HFFc6 (cell line): Measurements from ENCODE around the gene SEC14L2. TPM values are rescaled to one million over a fixed set of nuclear protein-coding genes. Genes with fewer than 3 reads are reported as not detected.

Experiments used
- DNase-seq: peaks from one replicate; pipeline ENCODE4 v3.0.0-alpha.2; 2018
- H3K27ac Mint-ChIP-seq: 2 replicates; pipeline ENCODE4 v1.8.0; 2020; ENCODE audit warnings: mild to moderate bottlenecking, mixed read lengths
- H3K27me3 Mint-ChIP-seq: 2 replicates; pipeline ENCODE4 v1.8.0; 2021; ENCODE audit warnings: mild to moderate bottlenecking, moderate library complexity, mixed read lengths; ENCODE audit not compliant: insufficient read depth
- H3K36me3 Mint-ChIP-seq: 2 replicates; pipeline ENCODE4 v1.8.0; 2021; ENCODE audit warnings: low read depth, mixed read lengths
- H3K4me1 Mint-ChIP-seq: 2 replicates; pipeline ENCODE4 v1.8.0; 2020; ENCODE audit warnings: low read depth, mixed read lengths
- H3K4me3 Mint-ChIP-seq: 2 replicates; pipeline ENCODE4 v1.8.0; 2020; ENCODE audit warnings: mild to moderate bottlenecking, moderate library complexity, mixed read lengths
- H3K9me3 Mint-ChIP-seq: 2 replicates; pipeline ENCODE4 v1.8.0; 2020; ENCODE audit warnings: mild to moderate bottlenecking, mixed read lengths
- total RNA-seq, 6 experiments: library from RNA; stranded (reverse); fragmentation: NEBNext Ultra II Directional; extraction: Animal tissue kit (Norgen Biotek cat#: 25700); gene quantifications; 2 replicates in 1 of 6; 3 replicates in 5 of 6; pipeline ENCODE4 v1.2.3, GENCODE V29; 2021
- TF ChIP-seq, protein P1 (sequence below): fragments of 200-600 bp; sonication (generic); IDR thresholded peaks from 2 replicates; pipeline ENCODE4 v1.5.0; 2021; ENCODE audit warnings: antibody characterized with exemption, mild to moderate bottlenecking

Gene SEC14L2
- total RNA-seq, 6 experiments from 2014 or later, result 18.4 to 24.0 (median 22.8) TPM

DNA sequence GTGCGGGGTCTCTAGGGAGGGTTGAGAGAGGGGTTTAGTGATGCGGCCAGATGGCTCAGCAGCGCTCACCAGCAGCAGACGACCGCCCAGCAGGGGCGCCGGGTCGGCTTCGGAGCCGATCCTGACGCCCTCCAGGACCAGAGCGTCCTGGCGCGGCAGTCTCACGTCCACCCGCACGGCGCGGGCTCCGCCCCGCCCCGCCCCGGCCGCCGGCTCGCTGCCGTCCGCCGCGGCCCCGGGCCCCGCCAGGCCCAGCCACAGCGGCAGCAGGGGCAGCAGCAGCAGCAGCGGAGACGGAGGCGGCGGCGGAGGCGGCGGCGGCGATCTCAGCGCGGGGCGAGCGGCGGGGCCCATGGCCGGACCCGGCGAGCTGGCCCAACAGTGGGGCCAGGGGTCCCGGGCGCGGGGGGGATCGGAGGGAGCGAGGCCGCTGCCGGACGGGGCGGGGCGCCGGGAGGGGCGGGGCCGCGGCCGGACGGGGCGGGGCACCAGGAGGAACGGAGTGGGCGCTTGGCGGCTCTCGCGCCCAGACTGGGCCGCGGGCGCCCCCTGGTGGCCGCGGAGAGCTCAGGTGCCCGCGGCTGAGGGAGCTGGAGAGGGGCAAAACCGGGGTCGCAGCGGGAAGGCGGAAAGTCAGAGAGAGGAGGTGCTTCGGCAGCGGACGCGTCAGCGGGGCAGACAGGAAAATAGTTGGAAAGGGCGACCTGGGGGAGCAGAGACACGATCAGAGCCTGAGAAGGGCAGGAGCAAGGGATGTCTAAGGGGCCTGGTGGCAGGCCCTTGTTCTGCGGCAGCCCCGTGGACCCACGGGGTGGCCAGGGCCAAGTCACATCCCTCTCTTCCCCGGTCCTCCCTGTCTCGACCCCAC, 9.6 kb upstream of the SEC14L2 start, which contains the start of gene RNF215:
RNF215 (minus strand) TSS at position 452 of the 868 bp plus-strand sequence; CDS start at position 354, 98 bp downstream.
- peaks cover 25% of the 10 kb centered on the region for H3K4me1 Mint-ChIP-seq
- peak; percentile 33 for DNase-seq
- H3K36me3 Mint-ChIP-seq, result no peaks in the 10 kb centered on the region
- TF ChIP-seq, protein P1, sequence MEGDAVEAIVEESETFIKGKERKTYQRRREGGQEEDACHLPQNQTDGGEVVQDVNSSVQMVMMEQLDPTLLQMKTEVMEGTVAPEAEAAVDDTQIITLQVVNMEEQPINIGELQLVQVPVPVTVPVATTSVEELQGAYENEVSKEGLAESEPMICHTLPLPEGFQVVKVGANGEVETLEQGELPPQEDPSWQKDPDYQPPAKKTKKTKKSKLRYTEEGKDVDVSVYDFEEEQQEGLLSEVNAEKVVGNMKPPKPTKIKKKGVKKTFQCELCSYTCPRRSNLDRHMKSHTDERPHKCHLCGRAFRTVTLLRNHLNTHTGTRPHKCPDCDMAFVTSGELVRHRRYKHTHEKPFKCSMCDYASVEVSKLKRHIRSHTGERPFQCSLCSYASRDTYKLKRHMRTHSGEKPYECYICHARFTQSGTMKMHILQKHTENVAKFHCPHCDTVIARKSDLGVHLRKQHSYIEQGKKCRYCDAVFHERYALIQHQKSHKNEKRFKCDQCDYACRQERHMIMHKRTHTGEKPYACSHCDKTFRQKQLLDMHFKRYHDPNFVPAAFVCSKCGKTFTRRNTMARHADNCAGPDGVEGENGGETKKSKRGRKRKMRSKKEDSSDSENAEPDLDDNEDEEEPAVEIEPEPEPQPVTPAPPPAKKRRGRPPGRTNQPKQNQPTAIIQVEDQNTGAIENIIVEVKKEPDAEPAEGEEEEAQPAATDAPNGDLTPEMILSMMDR, result peak; percentile 95
- H3K27ac Mint-ChIP-seq, result peak within 1 kb of the TSS; percentile 79
- H3K9me3 Mint-ChIP-seq, result no peaks in the 10 kb centered on the region
- no peaks in the 10 kb centered on the region for H3K27me3 Mint-ChIP-seq
- peak within 1 kb of the TSS; percentile 91 for H3K4me3 Mint-ChIP-seq

GRCh38 chr22:30390974-30391691, 5.7 kb upstream of the SEC14L2 start:
- no peaks in the 10 kb centered on the region for H3K36me3 Mint-ChIP-seq
- H3K27me3 Mint-ChIP-seq, result peaks cover 2% of the 10 kb centered on the region; the same call in 1 of the 2 replicates
- peak; percentile 61 for DNase-seq
- H3K4me1 Mint-ChIP-seq, result peaks cover 34% of the 10 kb centered on the region
- H3K9me3 Mint-ChIP-seq, result no peaks in the 10 kb centered on the region
- no peak overlapping the region for H3K4me3 Mint-ChIP-seq
- TF ChIP-seq, protein P1, result peak; percentile 95
- peak overlapping the region; percentile 78 for H3K27ac Mint-ChIP-seq

DNA sequence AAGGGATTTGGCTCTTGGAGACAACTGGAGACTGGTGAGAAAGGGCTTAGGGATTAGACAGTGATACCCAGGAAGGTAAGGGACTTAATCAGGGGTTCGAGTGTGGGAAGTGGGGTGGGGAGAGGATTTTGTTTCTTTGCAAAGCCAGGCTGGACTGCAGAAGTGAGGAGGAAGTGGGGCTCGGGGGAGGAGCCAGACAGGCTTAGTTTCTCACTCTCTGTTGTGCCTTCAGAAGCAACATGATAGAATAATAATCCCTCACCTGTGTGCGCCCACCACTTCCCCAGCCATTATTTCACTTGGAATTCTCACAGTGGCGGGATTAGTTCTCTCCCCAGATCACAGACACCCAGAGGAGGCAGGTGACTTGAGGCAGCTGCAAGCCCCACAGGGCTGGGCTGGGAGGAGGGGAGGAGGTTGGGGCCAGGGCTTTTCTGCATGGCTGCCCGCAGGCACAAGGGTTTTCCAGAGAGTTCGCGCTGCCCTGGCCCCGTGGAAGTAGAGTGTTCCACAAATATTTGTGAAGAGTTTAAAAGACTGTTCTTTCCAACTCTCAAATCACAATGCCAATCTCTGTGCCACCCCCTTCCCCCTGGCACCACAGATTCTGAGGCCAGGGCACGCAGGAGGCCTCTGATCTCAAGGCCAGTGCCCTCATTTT, 4.0 kb upstream of the SEC14L2 start:
- Mint-ChIP-seq H3K4me1 (peaks cover 32% of the 10 kb centered on the region), H3K9me3 (no peaks in the 10 kb centered on the region), H3K27ac (peak overlapping the region; percentile 18; the same call in 1 of the 2 replicates), H3K27me3 (peaks cover 2% of the 10 kb centered on the region; the same call in 1 of the 2 replicates), H3K36me3 (no peaks in the 10 kb centered on the region), H3K4me3 (no peak overlapping the region)
- no peak for DNase-seq
- TF ChIP-seq, protein P1, result no peak

GRCh38 chr22:30393322-30393680, 3.5 kb upstream of the SEC14L2 start:
- Mint-ChIP-seq H3K27ac (no peak overlapping the region), H3K36me3 (no peaks in the 10 kb centered on the region), H3K9me3 (no peaks in the 10 kb centered on the region), H3K4me1 (peaks cover 37% of the 10 kb centered on the region), H3K4me3 (no peak overlapping the region), H3K27me3 (peaks cover 2% of the 10 kb centered on the region; the same call in 1 of the 2 replicates)
- TF ChIP-seq, protein P1, result no peak
- no peak for DNase-seq

DNA sequence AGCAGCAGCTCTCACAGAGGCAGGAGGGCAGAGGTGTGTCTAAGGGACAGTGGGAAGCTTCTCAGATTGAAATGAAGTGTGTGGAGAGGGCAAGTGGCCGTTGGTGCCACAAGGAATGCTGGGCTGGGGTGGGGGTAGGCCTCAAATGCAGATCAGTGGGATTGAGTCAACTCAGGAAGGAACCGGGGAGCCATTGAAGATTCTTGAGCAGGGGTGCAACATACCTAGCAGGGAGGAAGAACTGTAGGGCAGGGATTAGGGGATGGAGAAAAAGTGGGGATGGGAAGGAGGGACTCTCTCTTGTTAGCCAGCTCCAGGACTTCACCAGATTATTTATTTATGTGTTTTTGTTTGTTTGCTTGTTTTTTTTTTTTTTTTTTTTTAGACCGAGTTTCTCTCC, 2.9 kb upstream of the SEC14L2 start:
- DNase-seq, result no peak
- H3K36me3 Mint-ChIP-seq, result no peaks in the 10 kb centered on the region
- no peak overlapping the region for H3K4me3 Mint-ChIP-seq
- H3K4me1 Mint-ChIP-seq, result peaks cover 43% of the 10 kb centered on the region
- TF ChIP-seq, protein P1, result no peak
- no peaks in the 10 kb centered on the region for H3K9me3 Mint-ChIP-seq
- H3K27ac Mint-ChIP-seq, result no peak overlapping the region
- H3K27me3 Mint-ChIP-seq, result peaks cover 2% of the 10 kb centered on the region; the same call in 1 of the 2 replicates
